ENCODE data around the gene WDR53. TPM values are rescaled to one million over a fixed set of nuclear protein-coding genes. Genes with fewer than 3 reads are reported as not detected.

The WDR53 gene
- polyA plus RNA-seq, 1 donor (not counting 4 experiments of a cell fraction or from before 2014, with no cell fraction given), result 14.2 TPM

GRCh38 chr3:196611761-196612483, 43.6 kb upstream of the WDR53 start:
- H3K4me3 ChIP-seq (ENCODE audit: control insufficient read depth in 2 of 3, extremely low read depth in 1 of 3, insufficient read depth in 2 of 3, low read depth in 1 of 3, low read length in 3 of 3), result no peak overlapping the region
- no peaks in the 10 kb centered on the region for H3K4me1 ChIP-seq (ENCODE audit: control insufficient read depth, extremely low read depth, insufficient read depth, low read length)
- H2AFZ ChIP-seq (ENCODE audit: control insufficient read depth, low read length), result peak overlapping the region; percentile 28
- dilution Hi-C loops (cut with MboI; ENCODE audit: extremely low pct_ligation_motif_present, low sequenced_read_pairs), result no loop called here
- no peaks in the 10 kb centered on the region for H3K27me3 ChIP-seq (ENCODE audit: control insufficient read depth, extremely low read depth, insufficient read depth, low read length)
- no peak overlapping the region for H3K27ac ChIP-seq (ENCODE audit: control insufficient read depth, insufficient read depth, low read length)
- no peaks in the 10 kb centered on the region for H3K9me3 ChIP-seq (ENCODE audit: control insufficient read depth, low read depth, low read length)
- no peaks in the 10 kb centered on the region for H3K79me2 ChIP-seq (ENCODE audit: control insufficient read depth, insufficient read depth, low read length)
- DNase-seq (ENCODE audit: low read depth, low spot score), result no peak
- H3K4me2 ChIP-seq (ENCODE audit: control insufficient read depth, extremely low read depth, insufficient read depth, low read depth, low read length), result no peak overlapping the region
- TF ChIP-seq CTCF (optimal IDR thresholded peaks at IDR 0.05 in 1 of 3, IDR thresholded peaks at IDR 0.05 in 1 of 3, conservative IDR thresholded peaks at IDR 0.05 in 1 of 3; ENCODE audit: extremely low read depth in 1 of 3, insufficient read depth in 2 of 3, low read length in 3 of 3) (no peak), EZH2 (IDR thresholded peaks at IDR 0.05; ENCODE audit: low read length) (no peak)
- FAIRE-seq, result no peak
- H3K9me1 ChIP-seq (ENCODE audit: control insufficient read depth, extremely low read depth, insufficient read depth, low read length), result no peaks in the 10 kb centered on the region
- no peaks in the 10 kb centered on the region for H3K36me3 ChIP-seq (ENCODE audit: control insufficient read depth in 2 of 2, extremely low read depth in 1 of 2, insufficient read depth in 2 of 2, low read length in 2 of 2)
- no peak overlapping the region for H3K9ac ChIP-seq (ENCODE audit: control insufficient read depth, extremely low read depth, insufficient read depth, low read length)
- no peaks in the 10 kb centered on the region for H4K20me1 ChIP-seq (ENCODE audit: control insufficient read depth, extremely low read depth, insufficient read depth, low read length)

- Histone ChIP-seq H2AFZ (ENCODE audit: control insufficient read depth, low read length) (no peak overlapping the region), H3K9me1 (ENCODE audit: control insufficient read depth, extremely low read depth, insufficient read depth, low read length) (no peaks in the 10 kb centered on the region), H3K4me3 (ENCODE audit: control insufficient read depth in 2 of 3, extremely low read depth in 1 of 3, insufficient read depth in 2 of 3, low read depth in 1 of 3, low read length in 3 of 3) (no peak overlapping the region), H3K9ac (ENCODE audit: control insufficient read depth, extremely low read depth, insufficient read depth, low read length) (no peak overlapping the region), H3K4me1 (ENCODE audit: control insufficient read depth, extremely low read depth, insufficient read depth, low read length) (no peaks in the 10 kb centered on the region), H3K9me3 (ENCODE audit: control insufficient read depth, low read depth, low read length) (no peaks in the 10 kb centered on the region), H3K27ac (ENCODE audit: control insufficient read depth, insufficient read depth, low read length) (no peak overlapping the region), H3K4me2 (ENCODE audit: control insufficient read depth, extremely low read depth, insufficient read depth, low read depth, low read length) (peak overlapping the region; percentile 17), H4K20me1 (ENCODE audit: control insufficient read depth, extremely low read depth, insufficient read depth, low read length) (no peaks in the 10 kb centered on the region), H3K36me3 (ENCODE audit: control insufficient read depth in 2 of 2, extremely low read depth in 1 of 2, insufficient read depth in 2 of 2, low read length in 2 of 2) (no peaks in the 10 kb centered on the region), H3K27me3 (ENCODE audit: control insufficient read depth, extremely low read depth, insufficient read depth, low read length) (no peaks in the 10 kb centered on the region), H3K79me2 (ENCODE audit: control insufficient read depth, insufficient read depth, low read length) (no peaks in the 10 kb centered on the region)
- FAIRE-seq (no peak), DNase-seq (ENCODE audit: low read depth, low spot score) (no peak)
- dilution Hi-C loops (cut with MboI; ENCODE audit: extremely low pct_ligation_motif_present, low sequenced_read_pairs), result no loop called here
- TF ChIP-seq CTCF (optimal IDR thresholded peaks at IDR 0.05 in 1 of 3, IDR thresholded peaks at IDR 0.05 in 1 of 3, conservative IDR thresholded peaks at IDR 0.05 in 1 of 3; ENCODE audit: extremely low read depth in 1 of 3, insufficient read depth in 2 of 3, low read length in 3 of 3) (no peak), EZH2 (IDR thresholded peaks at IDR 0.05; ENCODE audit: low read length) (no peak)
Measured at GRCh38 chr3:196609805-196610515, 41.6 kb upstream of the WDR53 start.

All from keratinocyte (primary cell).